ENCODE measurements around the gene CIART.
"Not testable (repeated sequence)": the region's sequence is repeated elsewhere in the genome, so short reads cannot be mapped to it uniquely, and the experiment has no call there.

Gene CIART

DNA sequence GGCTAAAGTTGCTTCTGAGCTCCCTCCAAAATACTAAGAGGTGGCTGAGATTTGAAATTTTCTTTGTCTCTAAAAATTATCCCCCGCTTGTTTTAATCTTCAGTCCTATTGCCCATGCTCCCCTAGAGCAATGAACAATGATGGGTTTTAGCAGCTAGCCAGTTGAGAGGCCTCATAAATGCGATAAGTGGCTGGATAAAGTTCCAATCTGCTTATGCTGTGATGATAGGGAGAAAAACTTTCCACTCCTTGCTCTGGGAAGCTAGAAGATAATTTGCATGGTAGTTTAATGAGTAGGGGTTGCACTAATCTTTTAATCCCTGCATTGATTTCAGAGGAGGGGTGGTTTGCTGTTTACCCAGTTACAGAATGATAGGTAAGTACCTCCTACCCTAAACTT is 29.4 kb downstream of the CIART start:
- DNase-seq: no peak

GRCh38 chr1:150314691-150315090 is 32.3 kb downstream of the CIART start:
- DNase-seq: not testable (repeated sequence)

DNA sequence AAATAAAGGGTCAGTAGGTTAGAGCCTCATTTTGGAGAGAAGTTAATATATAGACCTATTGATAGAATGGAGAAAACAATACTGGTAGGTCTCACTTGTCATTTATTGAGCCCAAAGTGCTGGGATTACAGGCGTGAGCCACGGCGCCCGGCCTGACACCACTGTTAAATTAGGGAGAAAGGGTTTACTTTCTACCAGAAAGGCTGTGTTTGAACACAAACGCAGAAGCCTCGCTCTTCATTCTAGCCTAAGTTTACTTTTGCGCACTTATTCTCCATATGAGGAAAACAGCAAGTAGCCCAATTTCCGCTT is 38.3 kb downstream of the CIART start:
- no peak for DNase-seq

GRCh38 chr1:150321826-150322166 is 39.4 kb downstream of the CIART start:
- no peak for DNase-seq

- no peak for DNase-seq
Measured at GRCh38 chr1:150322310-150322709, 40.0 kb downstream of the CIART start.

- DNase-seq: no peak
Measured at GRCh38 chr1:150332651-150333290, 50.4 kb downstream of the CIART start.
